ENCODE results near the gene PRLHR.
"Not testable (repeated sequence)": the region's sequence is repeated elsewhere in the genome, so short reads cannot be mapped to it uniquely, and the experiment has no call there.

The PRLHR gene

GRCh38 chr10:118613863-118614262, 18.4 kb upstream of the PRLHR start:
- H3K4me3 ChIP-seq (replicated peaks; ENCODE audit: insufficient read depth, low read length); H3K27ac ChIP-seq (replicated peaks); DNase-seq (ENCODE audit: low read depth in 1 of 2, low spot score in 1 of 2); H3K27me3 ChIP-seq (ENCODE audit: insufficient read depth, poor library complexity, severe bottlenecking): not testable (repeated sequence)

DNA sequence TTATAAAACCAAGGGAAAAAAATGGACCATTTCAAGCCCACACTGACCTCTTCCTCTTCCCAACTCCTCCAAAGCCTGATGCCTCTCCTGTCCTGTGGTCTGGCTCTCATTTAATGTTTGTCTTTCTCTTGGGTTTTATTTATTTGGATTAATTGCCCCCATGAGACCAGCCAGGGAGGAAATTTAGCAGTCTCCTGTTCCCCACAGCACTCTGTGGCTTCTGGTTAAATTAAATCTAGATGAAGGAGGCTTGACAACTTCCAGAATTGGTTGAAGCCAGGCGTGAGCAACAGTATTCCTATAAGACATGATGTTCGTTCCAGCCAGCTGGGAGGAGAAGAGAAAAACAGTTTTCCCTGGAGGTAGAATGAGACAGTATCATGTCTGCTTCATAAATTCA, 15.1 kb upstream of the PRLHR start:
- TF ChIP-seq, protein P1, sequence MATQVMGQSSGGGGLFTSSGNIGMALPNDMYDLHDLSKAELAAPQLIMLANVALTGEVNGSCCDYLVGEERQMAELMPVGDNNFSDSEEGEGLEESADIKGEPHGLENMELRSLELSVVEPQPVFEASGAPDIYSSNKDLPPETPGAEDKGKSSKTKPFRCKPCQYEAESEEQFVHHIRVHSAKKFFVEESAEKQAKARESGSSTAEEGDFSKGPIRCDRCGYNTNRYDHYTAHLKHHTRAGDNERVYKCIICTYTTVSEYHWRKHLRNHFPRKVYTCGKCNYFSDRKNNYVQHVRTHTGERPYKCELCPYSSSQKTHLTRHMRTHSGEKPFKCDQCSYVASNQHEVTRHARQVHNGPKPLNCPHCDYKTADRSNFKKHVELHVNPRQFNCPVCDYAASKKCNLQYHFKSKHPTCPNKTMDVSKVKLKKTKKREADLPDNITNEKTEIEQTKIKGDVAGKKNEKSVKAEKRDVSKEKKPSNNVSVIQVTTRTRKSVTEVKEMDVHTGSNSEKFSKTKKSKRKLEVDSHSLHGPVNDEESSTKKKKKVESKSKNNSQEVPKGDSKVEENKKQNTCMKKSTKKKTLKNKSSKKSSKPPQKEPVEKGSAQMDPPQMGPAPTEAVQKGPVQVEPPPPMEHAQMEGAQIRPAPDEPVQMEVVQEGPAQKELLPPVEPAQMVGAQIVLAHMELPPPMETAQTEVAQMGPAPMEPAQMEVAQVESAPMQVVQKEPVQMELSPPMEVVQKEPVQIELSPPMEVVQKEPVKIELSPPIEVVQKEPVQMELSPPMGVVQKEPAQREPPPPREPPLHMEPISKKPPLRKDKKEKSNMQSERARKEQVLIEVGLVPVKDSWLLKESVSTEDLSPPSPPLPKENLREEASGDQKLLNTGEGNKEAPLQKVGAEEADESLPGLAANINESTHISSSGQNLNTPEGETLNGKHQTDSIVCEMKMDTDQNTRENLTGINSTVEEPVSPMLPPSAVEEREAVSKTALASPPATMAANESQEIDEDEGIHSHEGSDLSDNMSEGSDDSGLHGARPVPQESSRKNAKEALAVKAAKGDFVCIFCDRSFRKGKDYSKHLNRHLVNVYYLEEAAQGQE (IDR thresholded peaks at IDR 0.05; ENCODE audit: insufficient replicate concordance, low read depth), result no peak
- TF ChIP-seq POLR2AphosphoS5 (IDR thresholded peaks at IDR 0.05; ENCODE audit: low read depth) (no peak), SPI1 (IDR thresholded peaks at IDR 0.05; ENCODE audit: borderline replicate concordance, low read depth) (no peak), GABPA (IDR thresholded peaks at IDR 0.05; ENCODE audit: low read depth) (no peak)
- TF ChIP-seq, protein P2, sequence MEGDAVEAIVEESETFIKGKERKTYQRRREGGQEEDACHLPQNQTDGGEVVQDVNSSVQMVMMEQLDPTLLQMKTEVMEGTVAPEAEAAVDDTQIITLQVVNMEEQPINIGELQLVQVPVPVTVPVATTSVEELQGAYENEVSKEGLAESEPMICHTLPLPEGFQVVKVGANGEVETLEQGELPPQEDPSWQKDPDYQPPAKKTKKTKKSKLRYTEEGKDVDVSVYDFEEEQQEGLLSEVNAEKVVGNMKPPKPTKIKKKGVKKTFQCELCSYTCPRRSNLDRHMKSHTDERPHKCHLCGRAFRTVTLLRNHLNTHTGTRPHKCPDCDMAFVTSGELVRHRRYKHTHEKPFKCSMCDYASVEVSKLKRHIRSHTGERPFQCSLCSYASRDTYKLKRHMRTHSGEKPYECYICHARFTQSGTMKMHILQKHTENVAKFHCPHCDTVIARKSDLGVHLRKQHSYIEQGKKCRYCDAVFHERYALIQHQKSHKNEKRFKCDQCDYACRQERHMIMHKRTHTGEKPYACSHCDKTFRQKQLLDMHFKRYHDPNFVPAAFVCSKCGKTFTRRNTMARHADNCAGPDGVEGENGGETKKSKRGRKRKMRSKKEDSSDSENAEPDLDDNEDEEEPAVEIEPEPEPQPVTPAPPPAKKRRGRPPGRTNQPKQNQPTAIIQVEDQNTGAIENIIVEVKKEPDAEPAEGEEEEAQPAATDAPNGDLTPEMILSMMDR (IDR thresholded peaks at IDR 0.05; ENCODE audit: insufficient read depth, low read length), result no peak

GRCh38 chr10:118607768-118608354, 12.4 kb upstream of the PRLHR start:
- no peak overlapping the region for H3K27ac ChIP-seq (replicated peaks)
- peaks cover 7% of the 10 kb centered on the region for H3K27me3 ChIP-seq (ENCODE audit: insufficient read depth, poor library complexity, severe bottlenecking)
- DNase-seq (ENCODE audit: low read depth in 1 of 2, low spot score in 1 of 2), result no peak
- TF ChIP-seq GABPA (IDR thresholded peaks at IDR 0.05; ENCODE audit: low read depth), result no peak
- TF ChIP-seq POLR2AphosphoS5 (IDR thresholded peaks at IDR 0.05; ENCODE audit: low read depth), result no peak
- no peak for TF ChIP-seq SPI1 (IDR thresholded peaks at IDR 0.05; ENCODE audit: borderline replicate concordance, low read depth)
- TF ChIP-seq, protein P2 (IDR thresholded peaks at IDR 0.05; ENCODE audit: insufficient read depth, low read length), result no peak
- TF ChIP-seq, protein P1 (IDR thresholded peaks at IDR 0.05; ENCODE audit: insufficient replicate concordance, low read depth), result no peak
- H3K4me3 ChIP-seq (replicated peaks; ENCODE audit: insufficient read depth, low read length), result no peak overlapping the region

More for the DNA sequence above, 15.1 kb upstream of the PRLHR start:
- H3K27ac ChIP-seq (replicated peaks), result no peak overlapping the region
- H3K27me3 ChIP-seq (ENCODE audit: insufficient read depth, poor library complexity, severe bottlenecking), result peaks cover 1% of the 10 kb centered on the region
- no peak overlapping the region for H3K4me3 ChIP-seq (replicated peaks; ENCODE audit: insufficient read depth, low read length)
- DNase-seq (ENCODE audit: low read depth in 1 of 2, low spot score in 1 of 2), result no peak

DNA sequence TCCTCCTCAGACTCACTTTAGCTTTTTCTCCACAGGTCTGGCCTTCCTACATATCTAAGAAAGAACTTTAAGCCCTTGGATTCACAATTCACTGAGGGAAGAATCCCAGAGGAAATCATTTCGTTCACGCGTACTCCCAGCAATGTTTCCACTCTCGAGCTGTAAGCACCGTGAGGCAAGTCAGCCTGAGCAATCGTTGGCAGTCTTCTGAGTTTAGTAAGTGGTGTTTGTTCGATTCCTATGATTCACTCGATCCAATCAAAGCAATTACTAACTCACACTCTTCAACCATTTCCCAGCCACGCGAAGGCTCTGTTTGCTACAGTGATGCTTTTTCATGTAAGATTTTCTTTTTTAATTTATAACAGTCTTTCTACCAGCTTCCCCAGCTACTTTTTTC, 10.2 kb upstream of the PRLHR start:
- H3K27me3 ChIP-seq (ENCODE audit: insufficient read depth, poor library complexity, severe bottlenecking), result peaks cover 7% of the 10 kb centered on the region
- no peak overlapping the region for H3K27ac ChIP-seq (replicated peaks)
- DNase-seq (ENCODE audit: low read depth in 1 of 2, low spot score in 1 of 2), result no peak
- H3K4me3 ChIP-seq (replicated peaks; ENCODE audit: insufficient read depth, low read length), result no peak overlapping the region
- TF ChIP-seq SPI1 (IDR thresholded peaks at IDR 0.05; ENCODE audit: borderline replicate concordance, low read depth), result no peak
- no peak for TF ChIP-seq POLR2AphosphoS5 (IDR thresholded peaks at IDR 0.05; ENCODE audit: low read depth)
- TF ChIP-seq, protein P2 (IDR thresholded peaks at IDR 0.05; ENCODE audit: insufficient read depth, low read length), result no peak
- TF ChIP-seq, protein P1 (IDR thresholded peaks at IDR 0.05; ENCODE audit: insufficient replicate concordance, low read depth), result no peak
- no peak for TF ChIP-seq GABPA (IDR thresholded peaks at IDR 0.05; ENCODE audit: low read depth)
